ENCODE data around the gene RBP2. TPM values are rescaled to one million over a fixed set of nuclear protein-coding genes. Genes with fewer than 3 reads are reported as not detected.

Gene RBP2
- total RNA-seq, 4 donors from 2014 or later: not detected

DNA sequence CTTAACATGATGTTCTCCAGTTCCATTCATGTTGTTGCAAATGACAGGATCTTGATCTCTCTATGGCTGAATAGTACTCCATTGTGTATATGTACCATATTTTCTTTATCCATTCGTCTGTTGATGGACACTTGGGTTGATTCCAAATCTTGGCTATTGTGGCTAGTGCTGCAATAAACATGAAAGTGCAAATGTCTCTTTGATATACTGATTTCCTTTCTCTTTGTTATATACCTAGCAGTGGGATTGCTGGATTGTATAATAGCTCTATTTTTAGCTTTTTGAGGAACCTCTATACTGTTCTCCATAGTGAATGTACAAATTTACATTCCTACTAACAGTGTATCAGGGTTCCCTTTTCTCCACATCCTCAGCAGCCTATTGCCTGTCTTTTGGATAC, 5.9 kb upstream of the RBP2 start:
- 55 to 83% methylated on average over 1 of the region's 1 CpG for WGBS, 2 donors (ENCODE audit: low coverage in 1 of 2)
- Histone ChIP-seq H3K27ac (no peak overlapping the region), H3K27me3 (no peaks in the 10 kb centered on the region), H3K4me1 (no peaks in the 10 kb centered on the region), H3K9me3 (no peaks in the 10 kb centered on the region), H3K4me3 (no peak overlapping the region), H3K36me3 (no peaks in the 10 kb centered on the region)
- ATAC-seq: no peak
- TF ChIP-seq EP300 (IDR thresholded peaks at IDR 0.05) (no peak), POLR2A (IDR thresholded peaks at IDR 0.05) (no peak), CTCF (IDR thresholded peaks at IDR 0.05) (no peak), POLR2AphosphoS5 (IDR thresholded peaks at IDR 0.05) (no peak)

DNA sequence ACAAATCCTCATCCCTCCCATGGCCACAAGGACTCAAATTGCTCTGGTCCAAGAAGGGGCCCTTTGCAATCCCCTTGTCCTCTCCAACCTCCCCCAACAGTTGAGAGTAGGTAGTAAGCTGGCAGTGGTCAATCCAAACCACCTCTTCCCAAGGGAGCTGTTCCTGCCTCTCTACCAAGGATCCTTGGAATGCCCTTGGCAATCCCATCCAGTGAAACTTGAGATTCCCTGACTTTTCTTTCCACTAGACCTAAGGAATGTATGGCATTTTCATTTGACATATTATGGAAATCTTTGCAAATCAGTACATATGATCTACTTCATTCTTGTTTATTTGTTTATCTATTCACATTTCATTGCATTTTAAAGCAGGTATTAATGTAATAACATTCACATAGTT, 4.8 kb upstream of the RBP2 start:
- H3K27ac ChIP-seq: no peak overlapping the region
- no peaks in the 10 kb centered on the region for H3K9me3 ChIP-seq
- H3K36me3 ChIP-seq: no peaks in the 10 kb centered on the region
- ATAC-seq: no peak
- no peaks in the 10 kb centered on the region for H3K27me3 ChIP-seq
- H3K4me1 ChIP-seq: no peaks in the 10 kb centered on the region
- no peak overlapping the region for H3K4me3 ChIP-seq
- TF ChIP-seq POLR2AphosphoS5 (IDR thresholded peaks at IDR 0.05) (no peak), CTCF (IDR thresholded peaks at IDR 0.05) (no peak), EP300 (IDR thresholded peaks at IDR 0.05) (no peak)

DNA sequence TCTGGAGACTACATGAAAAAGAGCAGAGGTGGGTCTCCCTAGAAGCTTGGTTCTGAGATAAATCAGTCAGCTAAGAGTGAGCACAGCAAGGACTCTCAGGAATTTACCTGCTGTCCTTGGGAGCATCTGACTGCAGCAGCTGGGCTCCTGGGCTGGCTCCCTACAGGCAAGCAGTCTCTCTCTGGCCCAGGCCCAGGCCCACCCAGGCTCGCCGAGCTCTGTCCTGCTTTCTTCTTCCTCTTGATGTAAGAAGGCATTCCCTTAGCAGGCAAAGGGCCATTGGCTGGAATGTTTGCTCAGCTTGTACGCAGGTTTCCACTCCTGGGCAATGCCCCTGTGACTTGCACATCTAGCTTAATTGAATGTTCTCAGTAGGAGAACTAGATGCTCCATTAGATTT, 4.3 kb upstream of the RBP2 start:
- Histone ChIP-seq H3K27me3 (no peaks in the 10 kb centered on the region), H3K4me1 (no peaks in the 10 kb centered on the region), H3K9me3 (no peaks in the 10 kb centered on the region), H3K36me3 (no peaks in the 10 kb centered on the region), H3K27ac (no peak overlapping the region), H3K4me3 (no peak overlapping the region)
- WGBS, 2 donors (ENCODE audit: low coverage in 1 of 2): 86 to 88% methylated on average over 1 to 2 of the region's 3 CpGs
- no peak for ATAC-seq
- TF ChIP-seq POLR2A (IDR thresholded peaks at IDR 0.05) (no peak), EP300 (IDR thresholded peaks at IDR 0.05) (no peak), CTCF (IDR thresholded peaks at IDR 0.05) (no peak), POLR2AphosphoS5 (IDR thresholded peaks at IDR 0.05) (no peak)

- no peak overlapping the region for H3K27ac ChIP-seq
Measured at GRCh38 chr3:139477710-139478640, 1.7 kb upstream of the RBP2 start.

More at GRCh38 chr3:139477710-139478640, 1.7 kb upstream of the RBP2 start:
- Histone ChIP-seq H3K4me1 (no peaks in the 10 kb centered on the region), H3K27me3 (no peaks in the 10 kb centered on the region), H3K36me3 (no peaks in the 10 kb centered on the region), H3K9me3 (no peaks in the 10 kb centered on the region), H3K4me3 (no peak overlapping the region)
- no peak for ATAC-seq
- no peak for TF ChIP-seq POLR2A (IDR thresholded peaks at IDR 0.05)
- no peak for TF ChIP-seq POLR2AphosphoS5 (IDR thresholded peaks at IDR 0.05)
- no peak for TF ChIP-seq CTCF (IDR thresholded peaks at IDR 0.05)
- no peak for TF ChIP-seq EP300 (IDR thresholded peaks at IDR 0.05)
- WGBS, 2 donors (ENCODE audit: low coverage in 1 of 2): 54 to 100% methylated on average over 1 to 3 of the region's 3 CpGs
